Endothelial cell (in vitro differentiated cells): Measurements from ENCODE around the gene MMAB. TPM values are rescaled to one million over a fixed set of nuclear protein-coding genes. Genes with fewer than 3 reads are reported as not detected.

Experiments used
- DNase-seq: peaks from one replicate; pipeline ENCODE4 v3.0.0; 2021; ENCODE audit warnings: low spot score
- H3K27ac Mint-ChIP-seq: one replicate; pipeline ENCODE4 v1.8.0; 2021; ENCODE audit warnings: mixed read lengths, inconsistent platforms; ENCODE audit not compliant: unreplicated experiment
- H3K27me3 Mint-ChIP-seq: one replicate; pipeline ENCODE4 v1.8.0; 2021; ENCODE audit warnings: mild to moderate bottlenecking, moderate library complexity, mixed read lengths, inconsistent platforms; ENCODE audit not compliant: unreplicated experiment
- H3K36me3 Mint-ChIP-seq: one replicate; pipeline ENCODE4 v1.8.0; 2021; ENCODE audit warnings: mild to moderate bottlenecking, low read depth, mixed read lengths, inconsistent platforms; ENCODE audit not compliant: unreplicated experiment
- H3K4me1 Mint-ChIP-seq: one replicate; pipeline ENCODE4 v1.8.0; 2021; ENCODE audit warnings: mild to moderate bottlenecking, mixed read lengths, inconsistent platforms; ENCODE audit not compliant: unreplicated experiment
- H3K4me3 Mint-ChIP-seq: one replicate; pipeline ENCODE4 v1.8.0; 2021; ENCODE audit warnings: mild to moderate bottlenecking, mixed read lengths, inconsistent platforms; ENCODE audit not compliant: unreplicated experiment
- H3K9me3 Mint-ChIP-seq: one replicate; pipeline ENCODE4 v1.8.0; 2021; ENCODE audit warnings: mixed read lengths, inconsistent platforms; ENCODE audit not compliant: unreplicated experiment
- CTCF ChIP-seq: fragments of 200-600 bp; sonication (generic); IDR thresholded peaks from one replicate; pipeline ENCODE4 v1.5.0; 2021; ENCODE audit warnings: antibody characterized with exemption; ENCODE audit not compliant: unreplicated experiment
- total RNA-seq: library from RNA; stranded (reverse); fragmentation: NEBNext Ultra II Directional; extraction: Animal tissue kit (Norgen Biotek cat#: 25700); gene quantifications from one replicate; pipeline ENCODE4 v1.2.1, GENCODE V29; 2021; ENCODE audit not compliant: unreplicated experiment

Gene MMAB
- total RNA-seq, 1 donor from 2014 or later: 41.6 TPM

- no peak overlapping the region for H3K4me3 Mint-ChIP-seq
Measured at GRCh38 chr12:109512608-109513007, 60.7 kb downstream of the MMAB start.

GRCh38 chr12:109510196-109510595, 63.1 kb downstream of the MMAB start:
- Mint-ChIP-seq H3K9me3 (no peaks in the 10 kb centered on the region), H3K27me3 (peaks cover 4% of the 10 kb centered on the region), H3K27ac (no peak overlapping the region), H3K36me3 (peaks cover 47% of the 10 kb centered on the region), H3K4me1 (no peaks in the 10 kb centered on the region), H3K4me3 (no peak overlapping the region)
- no peak for DNase-seq
- no peak for TF ChIP-seq CTCF

More at GRCh38 chr12:109512608-109513007, 60.7 kb downstream of the MMAB start:
- no peak for TF ChIP-seq CTCF
- Mint-ChIP-seq H3K36me3 (peaks cover 62% of the 10 kb centered on the region), H3K9me3 (no peaks in the 10 kb centered on the region), H3K27ac (no peak overlapping the region), H3K27me3 (peaks cover 4% of the 10 kb centered on the region), H3K4me1 (peaks cover 2% of the 10 kb centered on the region)
- no peak for DNase-seq

GRCh38 chr12:109504068-109504467, 69.2 kb downstream of the MMAB start:
- Mint-ChIP-seq H3K27me3 (no peaks in the 10 kb centered on the region), H3K36me3 (peaks cover 36% of the 10 kb centered on the region), H3K27ac (peak overlapping the region; percentile 27), H3K4me3 (peak overlapping the region; percentile 58), H3K9me3 (no peaks in the 10 kb centered on the region), H3K4me1 (no peaks in the 10 kb centered on the region)
- no peak for TF ChIP-seq CTCF
- DNase-seq: no peak

Other genes starting within 250 kb of the MMAB start
- gene MYO1H, start 225.6 kb downstream of the MMAB start, total RNA-seq: 4.4 TPM
- 128 TPM for gene KCTD10, start 96.2 kb downstream of the MMAB start, total RNA-seq
- gene UBE3B, start 95.9 kb downstream of the MMAB start, total RNA-seq: 44.3 TPM
- gene MVK, start 290 bp upstream of the MMAB start, total RNA-seq: 40.7 TPM
- gene FAM222A, start 140.3 kb upstream of the MMAB start, total RNA-seq: 14.2 TPM